ENCODE measurements around the gene SLC41A3.

DNA sequence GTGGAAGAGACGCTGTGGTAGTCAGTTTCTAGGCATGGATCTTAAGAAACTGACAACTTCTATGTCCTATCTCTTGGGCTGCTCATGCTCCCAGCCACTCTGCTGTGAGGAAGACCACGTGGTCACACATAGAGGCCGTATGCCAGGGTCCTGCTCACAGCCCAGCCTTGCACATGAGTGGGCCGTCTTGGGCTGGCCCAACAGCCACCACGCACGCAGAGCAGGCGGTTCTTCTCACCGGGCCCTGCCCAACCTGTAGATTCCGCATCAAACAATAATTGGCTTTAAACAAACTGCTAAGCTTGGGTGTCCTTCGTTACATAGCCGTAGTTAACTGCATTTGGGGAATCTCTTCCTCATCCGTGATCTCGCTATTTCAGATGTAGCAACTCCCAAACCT lies 26.0 kb downstream of the SLC41A3 start:
- TF ChIP-seq, protein P1, sequence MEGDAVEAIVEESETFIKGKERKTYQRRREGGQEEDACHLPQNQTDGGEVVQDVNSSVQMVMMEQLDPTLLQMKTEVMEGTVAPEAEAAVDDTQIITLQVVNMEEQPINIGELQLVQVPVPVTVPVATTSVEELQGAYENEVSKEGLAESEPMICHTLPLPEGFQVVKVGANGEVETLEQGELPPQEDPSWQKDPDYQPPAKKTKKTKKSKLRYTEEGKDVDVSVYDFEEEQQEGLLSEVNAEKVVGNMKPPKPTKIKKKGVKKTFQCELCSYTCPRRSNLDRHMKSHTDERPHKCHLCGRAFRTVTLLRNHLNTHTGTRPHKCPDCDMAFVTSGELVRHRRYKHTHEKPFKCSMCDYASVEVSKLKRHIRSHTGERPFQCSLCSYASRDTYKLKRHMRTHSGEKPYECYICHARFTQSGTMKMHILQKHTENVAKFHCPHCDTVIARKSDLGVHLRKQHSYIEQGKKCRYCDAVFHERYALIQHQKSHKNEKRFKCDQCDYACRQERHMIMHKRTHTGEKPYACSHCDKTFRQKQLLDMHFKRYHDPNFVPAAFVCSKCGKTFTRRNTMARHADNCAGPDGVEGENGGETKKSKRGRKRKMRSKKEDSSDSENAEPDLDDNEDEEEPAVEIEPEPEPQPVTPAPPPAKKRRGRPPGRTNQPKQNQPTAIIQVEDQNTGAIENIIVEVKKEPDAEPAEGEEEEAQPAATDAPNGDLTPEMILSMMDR (IDR thresholded peaks at IDR 0.05; ENCODE audit: low read length), result no peak
- TF ChIP-seq EZH2phosphoT487 (IDR thresholded peaks at IDR 0.05; ENCODE audit: low read length), result no peak
- no peak for TF ChIP-seq EZH2 (optimal IDR thresholded peaks at IDR 0.05; ENCODE audit: low read depth, low read length)
